ENCODE measurements around the gene KLHL29. TPM values are rescaled to one million over a fixed set of nuclear protein-coding genes. Genes with fewer than 3 reads are reported as not detected.

The KLHL29 gene
- total RNA-seq, 2 experiments from 2014 or later, result 2.5 to 2.7 TPM

- CTCF ChIA-PET, result no interaction called here
- no peak overlapping the region for H3K27ac Mint-ChIP-seq
Measured at GRCh38 chr2:23419171-23420090, 34.5 kb downstream of the KLHL29 start.

GRCh38 chr2:23420091-23420839, 35.3 kb downstream of the KLHL29 start:
- no peak overlapping the region for H3K4me3 Mint-ChIP-seq
- H3K27me3 Mint-ChIP-seq, result no peaks in the 10 kb centered on the region
- Histone ChIP-seq H3K9me3 (ENCODE audit: control insufficient read depth in 1 of 2, insufficient read depth in 1 of 2, low read length in 2 of 2) (peaks cover 0 to 3% of the 10 kb centered on the region in 2 experiments), H3K4me1 (ENCODE audit: insufficient read depth, low read length) (no peaks in the 10 kb centered on the region), H3K4me3 (ENCODE audit: low read length) (no peak overlapping the region), H3K36me3 (ENCODE audit: insufficient read depth, low read length) (no peaks in the 10 kb centered on the region), H3K27ac (ENCODE audit: low read depth in 1 of 2, low read length in 2 of 2) (no peak overlapping the region), H3K27me3 (ENCODE audit: control insufficient read depth in 1 of 2, insufficient read depth in 2 of 2, low read length in 2 of 2) (no peaks in the 10 kb centered on the region)
- H3K36me3 Mint-ChIP-seq (ENCODE audit: low read depth), result no peaks in the 10 kb centered on the region
- ATAC-seq (ENCODE audit: poor library complexity) (no peak), DNase-seq (no peak)
- ChIA-PET CTCF (no interaction called here), POLR2A (no interaction called here)
- no peak overlapping the region for H3K27ac Mint-ChIP-seq
- intact Hi-C loops (cut with DNase I, micrococcal nuclease), result no loop called here
- no peaks in the 10 kb centered on the region for H3K4me1 Mint-ChIP-seq (ENCODE audit: low read depth)
- H3K9me3 Mint-ChIP-seq, result no peaks in the 10 kb centered on the region
- no peak for TF ChIP-seq CTCF (IDR thresholded peaks at IDR 0.05)

More at GRCh38 chr2:23419171-23420090, 34.5 kb downstream of the KLHL29 start:
- Histone ChIP-seq H3K4me3 (ENCODE audit: low read length) (no peak overlapping the region), H3K4me1 (ENCODE audit: insufficient read depth, low read length) (no peaks in the 10 kb centered on the region), H3K27me3 (ENCODE audit: control insufficient read depth in 1 of 2, insufficient read depth in 2 of 2, low read length in 2 of 2) (no peaks in the 10 kb centered on the region), H3K27ac (ENCODE audit: low read depth in 1 of 2, low read length in 2 of 2) (no peak overlapping the region), H3K9me3 (ENCODE audit: control insufficient read depth in 1 of 2, insufficient read depth in 1 of 2, low read length in 2 of 2) (peaks cover 0 to 3% of the 10 kb centered on the region in 2 experiments), H3K36me3 (ENCODE audit: insufficient read depth, low read length) (no peaks in the 10 kb centered on the region)
- no peak for ATAC-seq (ENCODE audit: poor library complexity)
- Mint-ChIP-seq H3K27me3 (no peaks in the 10 kb centered on the region), H3K4me3 (no peak overlapping the region), H3K9me3 (no peaks in the 10 kb centered on the region), H3K36me3 (ENCODE audit: low read depth) (no peaks in the 10 kb centered on the region), H3K4me1 (ENCODE audit: low read depth) (no peaks in the 10 kb centered on the region)
- no peak for TF ChIP-seq CTCF (IDR thresholded peaks at IDR 0.05)
- no peak for DNase-seq
- intact Hi-C loops (cut with DNase I, micrococcal nuclease), result no loop called here
- POLR2A ChIA-PET, result no interaction called here

- POLR2A ChIA-PET, result no interaction called here
- Mint-ChIP-seq H3K27me3 (no peaks in the 10 kb centered on the region), H3K9me3 (no peaks in the 10 kb centered on the region), H3K4me3 (no peak overlapping the region), H3K36me3 (ENCODE audit: low read depth) (no peaks in the 10 kb centered on the region), H3K4me1 (ENCODE audit: low read depth) (no peaks in the 10 kb centered on the region), H3K27ac (no peak overlapping the region)
- Histone ChIP-seq H3K9me3 (ENCODE audit: control insufficient read depth in 1 of 2, insufficient read depth in 1 of 2, low read length in 2 of 2) (peaks cover 0 to 3% of the 10 kb centered on the region in 2 experiments), H3K4me3 (ENCODE audit: low read length) (no peak overlapping the region), H3K4me1 (ENCODE audit: insufficient read depth, low read length) (no peaks in the 10 kb centered on the region), H3K27ac (ENCODE audit: low read depth in 1 of 2, low read length in 2 of 2) (no peak overlapping the region), H3K36me3 (ENCODE audit: insufficient read depth, low read length) (no peaks in the 10 kb centered on the region), H3K27me3 (ENCODE audit: control insufficient read depth in 1 of 2, insufficient read depth in 2 of 2, low read length in 2 of 2) (no peaks in the 10 kb centered on the region)
- CTCF ChIA-PET, result no interaction called here
- ATAC-seq (ENCODE audit: poor library complexity) (no peak), DNase-seq (no peak)
- TF ChIP-seq CTCF (IDR thresholded peaks at IDR 0.05), result no peak
- intact Hi-C loops (cut with DNase I, micrococcal nuclease), result no loop called here
Measured at GRCh38 chr2:23420840-23421476, 36.0 kb downstream of the KLHL29 start.
